ENCODE data around the gene GBA3. TPM values are rescaled to one million over a fixed set of nuclear protein-coding genes. Genes with fewer than 3 reads are reported as not detected.

Gene GBA3
- total RNA-seq, 1 experiment from 2014 or later: not detected

- H4K8ac ChIP-seq (replicated peaks; ENCODE audit: insufficient read length, low read depth, low read length): no peak overlapping the region
- no peaks in the 10 kb centered on the region for H4K20me1 ChIP-seq (ENCODE audit: control insufficient read depth, insufficient read depth, insufficient read length)
- no peak overlapping the region for H3K4me2 ChIP-seq (ENCODE audit: insufficient read depth, insufficient read length, low read length)
- no peaks in the 10 kb centered on the region for H3K23me2 ChIP-seq (ENCODE audit: insufficient read length, low read depth, low read length, poor library complexity, severe bottlenecking)
- no CpG with 5 or more reads among the region's 4 CpGs for WGBS (ENCODE audit: extremely low coverage, insufficient read length, low lambda C conversion rate)
- Mint-ChIP-seq H3K36me3 (ENCODE audit: insufficient read depth in 1 of 3, low read depth in 3 of 3) (no peaks in the 10 kb centered on the region; a peak in 1 of 7 replicates), H3K4me1 (peaks cover 14 to 19% of the 10 kb centered on the region in 2 experiments), H3K27me3 (ENCODE audit: low read depth) (no peaks in the 10 kb centered on the region), H3K4me3 (no peak overlapping the region), H3K27ac (no peak overlapping the region), H3K9me3 (no peaks in the 10 kb centered on the region)
- no peak for TF ChIP-seq CTCF (conservative IDR thresholded peaks at IDR 0.05)
- no peak overlapping the region for H4K91ac ChIP-seq (ENCODE audit: insufficient read length, low read depth, low read length)
- no peak overlapping the region for H3K27ac ChIP-seq (ENCODE audit: insufficient read length, low read depth, low read length)
- H3T11ph ChIP-seq (ENCODE audit: low read length): no peak overlapping the region
- H2AK5ac ChIP-seq (ENCODE audit: insufficient read length, low read length): no peak overlapping the region
- no peaks in the 10 kb centered on the region for H3K79me1 ChIP-seq (ENCODE audit: insufficient read depth, low read depth, low read length, poor library complexity, severe bottlenecking)
- H2BK5ac ChIP-seq (ENCODE audit: insufficient read length, low read length): no peak overlapping the region
- no peak overlapping the region for H2BK12ac ChIP-seq (ENCODE audit: insufficient read length, low read depth, low read length)
- no peak overlapping the region for H2AFZ ChIP-seq (ENCODE audit: low read length)
- no peak overlapping the region for H3K18ac ChIP-seq (ENCODE audit: insufficient read length, low read depth, low read length)
- no peak overlapping the region for H3K56ac ChIP-seq (ENCODE audit: insufficient read length, low read depth, low read length)
- no peaks in the 10 kb centered on the region for H3K4me1 ChIP-seq (ENCODE audit: insufficient read depth, low read length)
- DNase-seq: no peak
- H2BK15ac ChIP-seq (ENCODE audit: low read depth, low read length): no peak overlapping the region
- no peak overlapping the region for H3K14ac ChIP-seq (ENCODE audit: insufficient read depth, low read length)
- no peaks in the 10 kb centered on the region for H3K9me3 ChIP-seq (ENCODE audit: control insufficient read depth, low read depth, low read length)
- no peaks in the 10 kb centered on the region for H3K79me2 ChIP-seq (ENCODE audit: insufficient read depth, low read length)
- no peak overlapping the region for H2BK20ac ChIP-seq (ENCODE audit: low read depth, low read length, poor library complexity, severe bottlenecking)
- H3K9ac ChIP-seq (ENCODE audit: extremely low read depth, insufficient read length, low read length): no peak overlapping the region
- H4K5ac ChIP-seq (ENCODE audit: insufficient read length, low read depth, low read length): no peak overlapping the region
- no peak overlapping the region for H2BK120ac ChIP-seq (ENCODE audit: low read depth, low read length, poor library complexity, severe bottlenecking)
- H3K4ac ChIP-seq (ENCODE audit: low read depth, low read length): no peak overlapping the region
- H3K27me3 ChIP-seq (ENCODE audit: insufficient read depth, low read length): no peaks in the 10 kb centered on the region
- no peak overlapping the region for H3K23ac ChIP-seq (ENCODE audit: insufficient read length, low read depth, low read length)
Measured at GRCh38 chr4:22672944-22673343, 19.8 kb upstream of the GBA3 start.
